Cardiac muscle cell (in vitro differentiated cells and primary cell): ENCODE data around the gene SV2B. TPM values are rescaled to one million over a fixed set of nuclear protein-coding genes. Genes with fewer than 3 reads are reported as not detected.

Experiments
- DNase-seq, 2 donors: peaks; one replicate each; pipeline versions ENCODE4 v3.0.0 to v3.0.0-alpha.2; 2010 to 2017; ENCODE audit warnings: low read depth in 1 of 2, low spot score in 1 of 2
- H3K27ac ChIP-seq: fragments of 200-600 bp; sonication (generic); 2 replicates; pipeline ENCODE4 v1.5.1; 2016
- H3K27me3 ChIP-seq: fragments of 200-600 bp; sonication (generic); 2 replicates; pipeline ENCODE4 v1.6.0; 2016; ENCODE audit warnings: control low read depth
- H3K36me3 ChIP-seq: fragments of 200-600 bp; sonication (generic); 2 replicates; pipeline ENCODE4 v1.5.1; 2016; ENCODE audit warnings: control low read depth
- H3K4me1 ChIP-seq: fragments of 200-600 bp; sonication (generic); 2 replicates; pipeline ENCODE4 v1.8.1; 2017; ENCODE audit warnings: low read depth, mild to moderate bottlenecking, mixed run types
- H3K4me3 ChIP-seq: fragments of 200-600 bp; sonication (generic); 2 replicates; pipeline ENCODE4 v1.5.1; 2016; ENCODE audit warnings: mild to moderate bottlenecking
- H3K9me3 ChIP-seq: fragments of 200-600 bp; sonication (generic); 2 replicates; pipeline ENCODE4 v1.5.1; 2017; ENCODE audit warnings: low read depth, mild to moderate bottlenecking, control low read depth
- polyA plus RNA-seq: library from polyadenylated mRNA; unstranded; fragments of >200 nt; fragmentation: Nextera tagmentation; extraction: Ambion mirVana; gene quantifications from 2 replicates; pipeline ENCODE4 v1.2.1, GENCODE V29; 2016
- total RNA-seq: library from RNA; depleted of rRNA; stranded (reverse); fragments of >200 nt; gene quantifications from 2 replicates; pipeline ENCODE4 v1.2.3, GENCODE V29; 2016
- TF ChIP-seq, protein P1 (sequence below): IDR thresholded peaks from 2 replicates; pipeline ENCODE4 v1.5.1; 2012; ENCODE audit warnings: low read depth, mild to moderate bottlenecking, low read length

Gene SV2B
- total and polyA plus RNA-seq, 2 experiments from 2014 or later = 0.03 to 0.32 TPM

DNA sequence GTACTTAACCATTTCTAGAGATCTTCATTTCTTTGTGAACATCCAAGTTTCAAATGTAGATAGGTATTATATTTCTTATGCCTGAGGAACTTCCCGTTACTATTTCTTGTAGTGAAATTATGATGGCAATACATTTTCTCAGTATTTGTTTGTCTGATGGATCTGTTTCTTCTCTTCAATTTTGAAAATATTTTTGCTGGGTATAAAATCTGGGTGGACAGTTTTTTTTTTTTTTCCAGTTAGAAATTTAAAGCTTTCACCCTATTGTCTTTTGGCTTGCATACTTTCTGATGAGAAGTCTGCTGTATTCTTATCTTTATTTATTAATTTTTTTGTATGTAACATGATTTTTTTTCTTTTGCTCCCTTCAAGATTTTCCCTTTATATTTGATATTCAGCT is 175.8 kb downstream of the SV2B start:
- Histone ChIP-seq H3K4me3 (no peak overlapping the region), H3K4me1 (no peaks in the 10 kb centered on the region), H3K27me3 (peaks cover 9% of the 10 kb centered on the region), H3K9me3 (no peaks in the 10 kb centered on the region), H3K36me3 (no peaks in the 10 kb centered on the region), H3K27ac (no peak overlapping the region)
- DNase-seq = no peak
- TF ChIP-seq, protein P1, sequence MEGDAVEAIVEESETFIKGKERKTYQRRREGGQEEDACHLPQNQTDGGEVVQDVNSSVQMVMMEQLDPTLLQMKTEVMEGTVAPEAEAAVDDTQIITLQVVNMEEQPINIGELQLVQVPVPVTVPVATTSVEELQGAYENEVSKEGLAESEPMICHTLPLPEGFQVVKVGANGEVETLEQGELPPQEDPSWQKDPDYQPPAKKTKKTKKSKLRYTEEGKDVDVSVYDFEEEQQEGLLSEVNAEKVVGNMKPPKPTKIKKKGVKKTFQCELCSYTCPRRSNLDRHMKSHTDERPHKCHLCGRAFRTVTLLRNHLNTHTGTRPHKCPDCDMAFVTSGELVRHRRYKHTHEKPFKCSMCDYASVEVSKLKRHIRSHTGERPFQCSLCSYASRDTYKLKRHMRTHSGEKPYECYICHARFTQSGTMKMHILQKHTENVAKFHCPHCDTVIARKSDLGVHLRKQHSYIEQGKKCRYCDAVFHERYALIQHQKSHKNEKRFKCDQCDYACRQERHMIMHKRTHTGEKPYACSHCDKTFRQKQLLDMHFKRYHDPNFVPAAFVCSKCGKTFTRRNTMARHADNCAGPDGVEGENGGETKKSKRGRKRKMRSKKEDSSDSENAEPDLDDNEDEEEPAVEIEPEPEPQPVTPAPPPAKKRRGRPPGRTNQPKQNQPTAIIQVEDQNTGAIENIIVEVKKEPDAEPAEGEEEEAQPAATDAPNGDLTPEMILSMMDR = no peak

DNA sequence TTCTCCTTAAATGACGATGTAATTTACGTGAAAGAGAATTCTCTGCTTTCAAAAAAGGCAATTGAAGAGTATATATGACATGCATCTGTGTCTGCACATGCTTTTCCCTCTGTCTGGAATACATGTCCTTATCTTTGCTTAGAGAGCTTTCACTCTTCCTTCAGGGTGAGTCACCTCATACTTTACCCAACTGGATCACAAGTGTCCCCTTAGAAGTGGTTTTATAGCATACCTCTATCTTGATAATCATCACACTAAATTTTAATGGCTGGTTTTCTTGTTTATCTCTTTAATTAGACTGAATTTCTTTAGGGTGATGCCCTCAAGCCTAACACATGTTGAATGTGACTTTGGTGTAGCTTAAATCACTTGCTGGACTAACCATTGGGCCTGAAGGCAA is 178.9 kb downstream of the SV2B start:
- Histone ChIP-seq H3K36me3 (no peaks in the 10 kb centered on the region), H3K4me1 (no peaks in the 10 kb centered on the region), H3K9me3 (no peaks in the 10 kb centered on the region), H3K4me3 (no peak overlapping the region), H3K27ac (no peak overlapping the region), H3K27me3 (peaks cover 3% of the 10 kb centered on the region)
- TF ChIP-seq, protein P1 = no peak
- DNase-seq = no peak

DNA sequence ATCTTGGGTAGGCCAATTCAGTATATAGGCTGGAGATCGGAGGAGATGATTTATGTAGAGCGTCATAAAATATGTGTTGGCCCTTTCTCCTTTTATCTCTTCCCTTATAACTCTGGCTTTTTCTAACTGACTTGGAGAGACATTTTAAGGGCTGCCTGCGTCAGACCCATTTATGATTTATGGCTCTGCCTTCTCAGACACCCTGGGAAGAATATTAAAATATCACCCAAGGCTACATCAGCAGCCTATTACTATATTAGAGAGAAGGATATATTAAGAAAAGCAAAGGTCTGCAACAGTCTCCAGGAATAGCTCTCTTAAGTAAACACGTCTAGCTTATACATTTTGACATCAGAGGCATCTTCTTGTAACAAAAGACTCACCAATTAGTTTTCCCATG is 179.4 kb downstream of the SV2B start:
- no peak overlapping the region for H3K27ac ChIP-seq
- H3K9me3 ChIP-seq = no peaks in the 10 kb centered on the region
- DNase-seq = no peak
- no peaks in the 10 kb centered on the region for H3K36me3 ChIP-seq
- H3K4me3 ChIP-seq = no peak overlapping the region
- H3K27me3 ChIP-seq = no peaks in the 10 kb centered on the region
- H3K4me1 ChIP-seq = no peaks in the 10 kb centered on the region
- TF ChIP-seq, protein P1 = no peak

DNA sequence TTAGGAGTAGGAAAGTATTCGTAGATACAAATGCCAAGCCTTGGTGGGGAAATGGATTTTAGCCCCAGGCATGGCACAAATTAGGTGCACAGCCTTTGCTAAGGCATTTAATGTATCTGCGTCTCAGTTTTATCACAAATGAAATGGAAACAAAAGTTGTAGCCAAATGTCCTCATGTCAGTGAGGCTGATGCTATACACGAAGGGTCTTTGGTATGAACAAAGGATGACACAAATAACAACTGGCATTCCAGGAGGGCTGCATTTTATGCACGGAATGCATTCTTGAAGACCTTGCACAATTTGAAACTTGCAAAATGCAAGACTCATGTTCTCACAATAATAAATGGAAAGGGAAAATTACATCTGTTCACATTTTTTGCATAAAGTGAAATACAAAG is 181.9 kb downstream of the SV2B start:
- H3K36me3 ChIP-seq = no peaks in the 10 kb centered on the region
- no peaks in the 10 kb centered on the region for H3K9me3 ChIP-seq
- H3K4me1 ChIP-seq = no peaks in the 10 kb centered on the region
- DNase-seq = no peak
- no peaks in the 10 kb centered on the region for H3K27me3 ChIP-seq
- H3K27ac ChIP-seq = no peak overlapping the region
- TF ChIP-seq, protein P1 = no peak
- H3K4me3 ChIP-seq = no peak overlapping the region

DNA sequence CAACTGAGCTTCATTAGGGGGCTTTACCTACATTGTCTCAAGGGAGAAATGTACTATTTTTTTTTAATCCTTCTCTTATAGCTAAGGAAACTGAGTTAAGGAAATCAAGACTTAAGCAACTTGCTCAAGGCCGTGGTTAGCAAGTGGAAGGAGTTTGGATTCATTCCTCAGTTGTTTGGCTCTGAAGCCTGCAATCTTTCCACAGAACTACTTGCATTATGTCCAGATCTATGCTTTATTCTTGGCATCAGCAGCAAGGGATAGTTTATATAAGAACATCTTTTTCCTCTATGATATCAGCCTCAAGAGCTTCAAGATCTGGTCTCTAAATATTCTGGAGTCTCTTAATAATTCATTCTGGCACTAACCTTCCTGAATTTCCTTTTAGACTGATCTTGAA is 182.4 kb downstream of the SV2B start:
- TF ChIP-seq, protein P1 = no peak

DNA sequence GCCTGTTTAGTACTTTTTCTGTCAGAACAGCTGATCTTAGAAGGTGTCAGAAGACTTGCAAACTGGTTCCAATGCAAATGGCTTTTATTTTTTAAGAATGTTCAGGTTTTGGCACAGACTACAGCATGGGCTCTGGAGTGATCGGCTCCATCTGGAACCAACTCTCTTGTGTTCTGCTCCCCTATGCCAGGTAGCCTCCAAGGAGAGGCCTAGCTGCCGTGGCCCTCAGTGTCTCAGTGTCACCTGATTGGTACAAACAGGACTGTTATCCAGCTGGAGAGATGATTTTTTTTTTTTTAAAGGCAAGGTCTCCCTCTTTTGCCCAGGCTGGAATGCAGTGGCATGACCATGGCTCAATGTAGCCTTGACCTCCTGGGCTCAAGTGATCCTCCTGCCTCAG is 183.1 kb downstream of the SV2B start:
- Histone ChIP-seq H3K36me3 (no peaks in the 10 kb centered on the region), H3K27me3 (no peaks in the 10 kb centered on the region)

More for the DNA sequence above, 182.4 kb downstream of the SV2B start:
- Histone ChIP-seq H3K4me3 (no peak overlapping the region), H3K27ac (no peak overlapping the region), H3K4me1 (no peaks in the 10 kb centered on the region), H3K36me3 (no peaks in the 10 kb centered on the region), H3K27me3 (no peaks in the 10 kb centered on the region), H3K9me3 (no peaks in the 10 kb centered on the region)
- DNase-seq = no peak

More for the DNA sequence above, 183.1 kb downstream of the SV2B start:
- H3K4me3 ChIP-seq = no peak overlapping the region
- H3K4me1 ChIP-seq = no peaks in the 10 kb centered on the region
- TF ChIP-seq, protein P1 = no peak
- DNase-seq = no peak
- no peaks in the 10 kb centered on the region for H3K9me3 ChIP-seq
- no peak overlapping the region for H3K27ac ChIP-seq
